AG04449 (cell line): ENCODE data around the gene PRKAB1.
A peak's percentile ranks its signal among the peaks of the same experiment; 100 is the strongest.

Experiments used
- CTCF ChIA-PET: fragments of 350-600 bp; formaldehyde crosslinking; extraction: SDS; loops from one replicate; lab custom pipeline; 2021; ENCODE audit warnings: antibody characterized with exemption; lab: Yijun Ruan, JAX
- POLR2A ChIA-PET: fragments of 400-600, 350-600 bp; formaldehyde crosslinking; extraction: SDS; loops from one replicate; lab custom pipeline; 2020; ENCODE audit warnings: antibody characterized with exemption, inconsistent platforms; lab: Yijun Ruan, JAX
- DNase-seq: peaks from one replicate; pipeline ENCODE4 v3.0.0-alpha.2; 2010; ENCODE audit warnings: low read depth, low spot score
- H3K4me3 ChIP-seq: 2 replicates; pipeline ENCODE4 v1.5.1; 2011; ENCODE audit warnings: low read depth, mild to moderate bottlenecking, control low read depth, low read length
- CTCF ChIP-seq: IDR thresholded peaks from one replicate; pipeline ENCODE4 v1.5.1; 2011; ENCODE audit warnings: mild to moderate bottlenecking, moderate library complexity, low read length, control low read depth, inconsistent platforms; ENCODE audit not compliant: insufficient read depth; ENCODE audit errors: missing control alignments

Gene PRKAB1

GRCh38 chr12:119666900-119667576 is 895 bp upstream of the PRKAB1 start:
- CTCF ChIA-PET: interaction anchor here (0.5 to 3.8 kb wide), 15 partner anchors 9 to 236 kb away, joined by 3 to 14 read pairs (median 4); no protein-coding TSS in a partner anchor
- DNase-seq: no peak
- no peak for TF ChIP-seq CTCF
- H3K4me3 ChIP-seq: peak overlapping the region; percentile 99
- POLR2A ChIA-PET: interaction anchor here (1.4 kb wide), 1 partner anchor 203 kb away, joined by 3 read pairs; no protein-coding TSS in a partner anchor

DNA sequence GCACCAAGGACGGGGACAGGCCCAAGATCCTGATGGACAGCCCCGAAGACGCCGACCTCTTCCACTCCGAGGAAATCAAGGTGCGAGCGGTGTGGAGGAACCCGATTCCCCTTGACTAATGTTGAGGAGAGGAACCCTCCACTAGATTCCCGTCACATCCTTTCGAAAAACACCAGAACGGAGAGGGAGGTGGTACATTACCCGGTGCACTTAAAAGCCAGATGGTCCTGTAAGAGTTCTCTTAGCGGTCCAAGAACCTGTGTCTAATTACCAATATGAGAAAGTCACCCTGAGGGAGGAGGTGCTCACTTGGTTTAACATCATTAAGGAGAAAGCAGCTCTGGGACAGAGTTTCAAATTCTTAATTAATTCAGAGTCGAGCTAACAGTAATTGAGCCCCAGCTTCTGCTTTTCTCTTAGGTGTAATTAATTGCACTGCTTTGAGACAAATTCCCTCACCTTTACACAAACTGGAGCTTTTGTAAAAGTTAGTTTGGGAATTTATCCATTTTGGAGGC is 450 bp downstream of the PRKAB1 start:
- ChIA-PET POLR2A (interaction anchor here (1.4 kb wide), 1 partner anchor 202 kb away, joined by 3 read pairs; no protein-coding TSS in a partner anchor), CTCF (interaction anchor here (1.3 to 3.8 kb wide), 8 partner anchors 9 to 231 kb away, joined by 3 to 14 read pairs (median 8); no protein-coding TSS in a partner anchor)
- DNase-seq: no peak

DNA sequence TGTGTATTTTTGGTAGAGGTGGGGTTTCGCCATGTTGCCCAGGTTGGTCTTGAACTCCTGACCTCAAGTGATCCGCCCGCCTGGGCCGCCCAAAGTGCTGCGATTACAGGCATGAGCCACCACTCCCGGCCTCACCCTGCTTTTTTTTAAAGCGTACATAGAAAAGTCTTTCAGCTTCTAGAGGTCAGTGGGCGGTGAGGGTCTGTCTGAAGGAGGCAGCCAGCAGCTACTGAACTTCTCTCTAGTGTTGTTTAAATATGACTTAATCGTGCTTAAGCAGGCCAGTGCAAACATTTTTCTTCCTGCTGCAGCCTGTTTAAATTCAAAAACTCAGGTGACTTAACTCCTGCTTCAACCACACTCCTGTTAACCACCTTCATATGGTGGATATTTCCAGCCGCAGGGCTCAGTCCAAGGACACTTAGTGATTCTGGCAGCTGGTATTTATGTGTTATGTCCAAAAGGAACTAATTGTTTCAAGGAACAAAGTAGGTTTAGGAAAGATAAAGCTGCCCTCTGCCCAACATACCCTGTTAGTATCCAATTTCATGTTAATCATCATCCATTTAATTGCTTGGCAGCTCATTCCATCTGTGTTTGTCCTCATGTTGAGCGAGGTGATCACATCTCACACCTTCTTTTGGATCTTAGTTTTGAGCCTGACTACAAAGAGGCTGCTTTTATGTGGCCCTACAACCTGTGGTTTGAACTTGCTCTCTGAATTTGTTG is 2.0 kb downstream of the PRKAB1 start:
- H3K4me3 ChIP-seq: no peak overlapping the region
- POLR2A ChIA-PET: no interaction called here
- TF ChIP-seq CTCF: no peak
- no peak for DNase-seq
- CTCF ChIA-PET: interaction anchor here (0.8 to 3.8 kb wide), 5 partner anchors 7 to 1293 kb away, joined by 3 to 14 read pairs (median 8); no protein-coding TSS in a partner anchor

More for the DNA sequence above, 450 bp downstream of the PRKAB1 start:
- no peak for TF ChIP-seq CTCF
- peak overlapping the region; percentile 99 for H3K4me3 ChIP-seq

- POLR2A ChIA-PET: no interaction called here
These were observed 3.1 kb downstream of the PRKAB1 start for GRCh38 chr12:119671070-119671469.

DNA sequence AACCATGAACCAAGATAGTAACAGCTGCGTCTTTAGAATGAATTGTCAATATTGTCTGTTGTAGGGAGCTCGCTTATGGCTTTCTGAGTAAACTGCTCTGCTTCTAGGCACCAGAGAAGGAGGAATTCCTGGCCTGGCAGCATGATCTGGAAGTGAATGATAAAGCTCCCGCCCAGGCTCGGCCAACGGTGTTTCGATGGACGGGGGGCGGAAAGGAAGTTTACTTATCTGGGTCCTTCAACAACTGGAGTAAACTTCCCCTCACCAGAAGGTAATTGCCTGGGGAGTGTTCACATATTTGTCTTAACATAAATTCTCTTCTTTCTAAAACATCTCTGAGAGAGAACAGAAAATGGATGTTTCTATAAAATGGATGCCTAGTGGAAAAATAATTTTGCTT is 4.3 kb downstream of the PRKAB1 start:
- no peak overlapping the region for H3K4me3 ChIP-seq
- ChIA-PET CTCF (interaction anchor here (1.0 kb wide), 1 partner anchor 23 kb away, joined by 3 read pairs; no protein-coding TSS in a partner anchor), POLR2A (no interaction called here)
- DNase-seq: no peak
- TF ChIP-seq CTCF: no peak

More at GRCh38 chr12:119671070-119671469, 3.1 kb downstream of the PRKAB1 start:
- CTCF ChIA-PET: interaction anchor here (0.8 kb wide), 1 partner anchor 13 kb away, joined by 3 read pairs; no protein-coding TSS in a partner anchor
- DNase-seq: no peak
- no peak overlapping the region for H3K4me3 ChIP-seq
- TF ChIP-seq CTCF: no peak
